Stimulated activated naive CD8-positive, alpha-beta T cell treated with anti-CD3 and anti-CD28 coated beads, Interleukin-15, Interleukin-2, amounts not matched to agents 100 ng/mL and 50 ng/mL, for 24 hours (primary cell): Measurements from ENCODE around the gene PIGO.
A peak's percentile ranks its signal among the peaks of the same experiment; 100 is the strongest.

ENCODE experiments used
- H3K27ac Mint-ChIP-seq: one replicate; pipeline ENCODE4 v1.8.0; 2021; ENCODE audit warnings: mild to moderate bottlenecking, mixed read lengths
- H3K27me3 Mint-ChIP-seq: one replicate; pipeline ENCODE4 v1.8.0; 2021; ENCODE audit warnings: mixed read lengths
- H3K36me3 Mint-ChIP-seq: one replicate; pipeline ENCODE4 v1.8.0; 2021; ENCODE audit warnings: low read depth, mixed read lengths
- H3K4me1 Mint-ChIP-seq: one replicate; pipeline ENCODE4 v1.8.0; 2021; ENCODE audit warnings: low read depth, mixed read lengths
- H3K4me3 Mint-ChIP-seq: one replicate; pipeline ENCODE4 v1.8.0; 2021; ENCODE audit warnings: mild to moderate bottlenecking, mixed read lengths
- H3K9me3 Mint-ChIP-seq: one replicate; pipeline ENCODE4 v1.8.0; 2021; ENCODE audit warnings: mixed read lengths

PIGO gene

DNA sequence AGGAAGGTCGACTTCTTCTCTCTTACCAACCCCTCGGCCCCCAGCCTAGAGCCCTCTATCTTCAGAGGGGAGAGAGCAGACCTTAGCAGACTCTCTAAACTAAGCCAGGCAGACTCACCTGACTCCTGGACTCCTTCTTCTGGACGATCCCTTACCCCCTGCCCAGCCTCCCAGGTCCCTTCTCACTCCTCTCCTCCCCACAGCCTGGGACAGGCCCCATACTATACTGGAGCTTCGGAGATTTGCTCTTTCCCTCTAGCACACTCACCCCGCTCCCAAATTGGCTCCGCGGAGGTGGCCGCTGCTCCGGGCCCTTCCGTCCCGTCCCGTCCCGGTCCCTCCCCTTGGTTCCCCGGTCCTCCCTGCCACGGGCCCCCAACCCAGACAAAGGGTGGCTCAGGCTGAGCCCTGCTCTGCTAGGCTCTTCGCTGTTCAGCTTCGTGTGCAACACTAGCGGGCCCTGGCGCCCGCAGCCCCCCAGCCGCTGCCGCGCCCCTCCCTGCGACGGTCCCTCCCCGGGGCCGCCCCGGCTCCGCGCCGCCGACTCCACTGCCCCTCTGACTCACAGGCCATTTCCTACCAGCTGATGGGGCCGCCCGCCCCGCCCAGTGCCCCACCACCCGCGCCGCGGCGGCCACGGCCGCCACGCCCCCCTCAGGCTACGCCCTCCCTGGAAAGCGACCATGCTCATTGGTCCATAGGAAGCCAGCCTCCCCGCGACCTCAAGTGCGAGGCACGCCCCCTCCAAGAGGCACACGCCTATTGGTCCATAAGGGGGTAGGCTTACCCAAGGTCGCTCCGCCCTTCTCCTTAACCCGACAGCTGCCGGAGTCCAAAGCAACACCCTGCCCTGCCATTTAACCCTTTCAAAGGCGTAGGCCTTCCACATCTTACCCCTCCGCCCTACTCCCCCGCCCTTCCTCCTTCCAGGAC, 14.9 kb upstream of the PIGO start:
- H3K4me3 Mint-ChIP-seq, result peak overlapping the region; percentile 77
- H3K27ac Mint-ChIP-seq, result peak overlapping the region; percentile 89
- no peaks in the 10 kb centered on the region for H3K36me3 Mint-ChIP-seq
- H3K4me1 Mint-ChIP-seq, result peaks cover 61% of the 10 kb centered on the region
- no peaks in the 10 kb centered on the region for H3K27me3 Mint-ChIP-seq
- H3K9me3 Mint-ChIP-seq, result no peaks in the 10 kb centered on the region

DNA sequence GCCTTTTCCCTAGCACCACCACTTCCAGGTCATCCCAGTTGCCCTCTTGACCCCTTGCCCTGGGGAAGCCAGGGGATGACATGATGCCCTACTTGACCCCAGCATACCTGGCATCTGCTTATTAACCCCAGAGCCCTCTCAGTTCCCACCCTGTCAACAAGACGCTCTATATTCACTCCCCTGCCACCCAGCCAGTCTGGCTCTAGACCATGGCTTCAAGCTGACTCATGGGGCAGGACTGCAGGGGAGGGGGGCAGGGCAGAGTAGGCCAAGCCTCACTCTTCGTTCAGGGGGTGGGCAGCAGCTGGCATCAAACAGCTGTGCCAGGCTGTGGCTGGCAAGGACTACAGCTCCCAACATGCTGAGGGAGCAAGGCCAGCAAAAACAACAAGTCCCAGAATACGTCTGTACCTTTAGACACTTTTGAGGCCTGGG, 14.0 kb upstream of the PIGO start:
- peak overlapping the region; percentile 77 for H3K4me3 Mint-ChIP-seq

DNA sequence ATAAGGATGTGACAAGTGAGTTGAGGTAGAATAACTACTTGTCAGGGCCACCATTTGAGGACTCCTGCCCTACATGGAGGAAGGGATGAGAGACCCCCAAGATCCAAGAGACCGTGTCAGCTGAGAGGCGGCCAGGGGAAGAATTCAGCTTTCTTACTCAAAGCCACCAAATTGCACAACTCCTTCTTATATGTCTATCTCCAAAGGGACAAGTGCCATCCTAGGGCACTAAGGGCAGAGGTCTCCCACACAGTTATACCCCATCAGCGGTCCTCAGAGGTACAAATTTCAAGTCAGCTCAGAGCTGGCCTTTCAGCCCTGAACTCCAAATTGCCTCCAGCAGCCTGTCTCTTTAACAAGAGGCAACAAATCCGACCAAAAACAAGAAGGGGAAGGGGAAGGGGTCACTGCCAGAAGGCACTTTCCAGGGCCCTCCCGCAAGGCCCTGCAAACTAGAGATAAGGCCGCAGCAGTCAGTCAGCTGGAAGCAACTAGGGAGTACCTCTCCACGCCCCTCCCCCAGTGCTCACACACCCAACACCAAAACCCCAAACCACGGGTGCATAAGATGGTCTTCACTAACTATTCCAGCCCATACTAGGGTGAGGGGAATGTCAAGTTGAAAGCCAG, 12.7 kb upstream of the PIGO start:
- Mint-ChIP-seq H3K27me3 (no peaks in the 10 kb centered on the region), H3K36me3 (no peaks in the 10 kb centered on the region), H3K27ac (no peak overlapping the region), H3K4me3 (no peak overlapping the region), H3K9me3 (no peaks in the 10 kb centered on the region), H3K4me1 (peaks cover 39% of the 10 kb centered on the region)

More for the DNA sequence above, 14.0 kb upstream of the PIGO start:
- Mint-ChIP-seq H3K4me1 (peaks cover 52% of the 10 kb centered on the region), H3K36me3 (no peaks in the 10 kb centered on the region), H3K27me3 (no peaks in the 10 kb centered on the region), H3K27ac (no peak overlapping the region), H3K9me3 (no peaks in the 10 kb centered on the region)

DNA sequence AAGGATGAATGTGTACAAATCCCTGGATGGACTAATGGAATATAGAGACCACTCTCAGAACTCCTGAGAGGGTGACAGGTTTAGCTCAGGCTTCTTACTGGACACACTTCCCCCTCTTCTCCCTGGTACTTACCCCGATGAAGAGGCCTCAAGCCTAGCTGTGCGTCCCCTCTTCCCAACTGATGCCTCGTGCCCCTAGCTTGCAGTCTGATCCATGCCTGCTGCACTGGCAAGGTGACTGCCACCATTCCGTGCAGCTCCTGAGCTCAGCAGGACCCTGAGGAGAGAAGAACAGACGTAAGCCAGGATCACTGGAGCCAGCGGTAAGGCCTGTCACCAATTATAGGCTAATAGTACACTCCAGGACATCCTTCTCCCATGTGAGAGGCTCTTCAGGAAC, 12.1 kb upstream of the PIGO start:
- Mint-ChIP-seq H3K27ac (no peak overlapping the region), H3K4me1 (peaks cover 37% of the 10 kb centered on the region), H3K27me3 (no peaks in the 10 kb centered on the region), H3K36me3 (no peaks in the 10 kb centered on the region), H3K9me3 (no peaks in the 10 kb centered on the region), H3K4me3 (no peak overlapping the region)

DNA sequence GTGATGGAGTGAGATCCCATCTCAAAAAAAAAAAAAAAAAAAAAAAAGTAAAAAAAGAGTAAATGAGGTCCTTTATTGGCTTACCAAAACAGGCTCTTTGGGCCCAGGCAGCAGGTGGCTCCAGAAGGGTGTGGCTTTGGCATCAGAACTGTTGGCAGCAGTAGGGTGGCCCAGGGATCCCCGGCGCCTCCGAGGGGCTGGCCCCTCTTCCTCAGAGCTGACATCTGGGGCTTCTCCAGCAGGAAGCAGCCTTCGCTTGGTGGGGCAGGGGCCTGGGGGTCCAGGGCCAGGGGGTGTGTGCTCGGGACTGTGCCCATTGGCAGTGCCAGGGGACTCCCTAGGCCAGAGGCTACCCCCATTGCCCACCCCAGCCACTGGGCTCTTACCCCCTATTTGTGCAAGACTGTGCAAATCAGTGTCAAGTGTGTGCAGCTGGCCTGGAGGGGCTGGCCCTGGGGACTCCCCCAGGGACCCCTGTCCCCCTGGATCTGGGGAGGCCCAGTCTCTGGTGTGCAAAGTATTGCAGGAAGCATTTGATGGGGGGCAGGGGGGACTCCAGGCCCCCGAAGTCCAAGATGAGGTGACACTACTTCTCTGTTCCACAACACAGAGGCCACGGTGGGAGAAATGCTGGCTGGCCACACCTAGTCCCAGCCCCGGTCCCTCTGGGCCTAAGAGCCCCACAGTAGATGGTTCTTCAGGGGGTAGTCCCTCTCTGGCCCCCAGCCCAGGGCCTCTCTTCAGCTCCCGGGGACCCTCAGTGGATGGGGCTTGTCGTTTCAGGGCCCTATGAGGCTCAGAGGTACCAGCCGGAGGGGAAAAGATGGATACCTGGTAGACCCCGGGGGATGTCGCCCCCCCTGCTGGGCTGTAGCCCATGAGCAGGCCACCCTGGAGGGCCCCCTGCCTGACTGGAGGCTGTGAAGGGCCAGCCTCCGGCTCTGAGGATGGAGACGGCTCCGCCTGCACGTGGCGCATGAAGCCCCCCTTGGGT, 11.2 kb upstream of the PIGO start:
- H3K4me3 Mint-ChIP-seq, result no peak overlapping the region
- no peaks in the 10 kb centered on the region for H3K27me3 Mint-ChIP-seq
- H3K27ac Mint-ChIP-seq, result no peak overlapping the region
- peaks cover 38% of the 10 kb centered on the region for H3K4me1 Mint-ChIP-seq
- H3K36me3 Mint-ChIP-seq, result peaks cover 3% of the 10 kb centered on the region
- no peaks in the 10 kb centered on the region for H3K9me3 Mint-ChIP-seq

DNA sequence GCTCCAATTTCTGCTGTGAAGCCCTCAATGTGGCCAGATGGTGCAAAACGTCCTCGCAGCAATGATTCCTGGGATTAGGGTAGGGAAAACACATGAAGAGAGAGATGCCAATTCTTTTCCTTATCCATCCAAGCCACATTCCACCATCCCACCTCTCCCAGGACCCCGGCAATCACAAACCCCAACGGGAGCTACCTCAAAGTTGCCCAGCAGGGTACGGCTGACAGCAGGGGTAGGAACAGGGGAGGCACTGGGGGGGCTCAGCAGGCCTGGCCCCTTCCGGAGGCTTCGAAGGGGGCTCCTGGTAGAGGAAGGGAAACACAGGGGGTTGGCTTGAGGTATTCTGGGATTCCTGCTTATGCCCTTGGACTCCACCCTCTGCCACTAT, 9.9 kb upstream of the PIGO start:
- Mint-ChIP-seq H3K9me3 (no peaks in the 10 kb centered on the region), H3K27ac (no peak overlapping the region), H3K4me3 (no peak overlapping the region), H3K27me3 (no peaks in the 10 kb centered on the region), H3K36me3 (peaks cover 13% of the 10 kb centered on the region), H3K4me1 (peaks cover 32% of the 10 kb centered on the region)

DNA sequence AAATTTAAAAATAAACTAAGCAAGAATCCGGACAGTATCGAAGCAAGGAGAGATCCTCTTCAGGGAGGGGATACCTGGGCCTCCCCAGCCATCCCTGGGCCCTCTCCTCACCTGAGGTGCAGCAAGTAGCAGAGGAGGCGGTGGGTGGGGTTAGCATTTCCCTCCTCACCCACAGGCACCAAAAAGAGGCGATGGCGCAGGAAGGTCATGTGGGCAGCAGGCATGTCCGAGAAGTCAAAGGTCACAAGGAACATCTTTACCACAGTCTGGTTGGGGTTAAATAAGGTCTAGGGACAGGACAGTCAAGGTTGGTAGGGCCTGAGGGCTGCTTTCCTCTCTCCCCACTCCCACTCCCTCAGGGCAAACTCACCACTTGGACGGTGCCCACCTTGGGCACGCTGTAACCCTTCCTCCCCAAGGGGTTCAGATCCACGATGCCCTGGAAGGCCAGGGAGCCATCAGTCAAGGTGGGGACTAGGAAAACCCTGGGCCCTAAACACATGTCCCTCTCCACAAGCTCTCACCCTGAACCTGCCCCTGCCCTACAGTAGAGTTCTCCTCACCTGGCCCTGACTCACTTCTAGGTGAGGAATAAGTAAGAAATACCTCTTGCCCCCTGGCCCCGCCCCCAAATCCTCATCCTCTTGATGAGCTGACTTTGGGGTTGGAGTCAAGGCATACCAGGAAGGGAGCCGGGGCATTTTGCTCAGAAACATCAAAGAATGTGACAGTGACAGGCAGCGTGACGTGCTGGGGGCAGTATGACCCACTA, 9.4 kb upstream of the PIGO start:
- H3K9me3 Mint-ChIP-seq, result no peaks in the 10 kb centered on the region
- peaks cover 32% of the 10 kb centered on the region for H3K4me1 Mint-ChIP-seq
- H3K36me3 Mint-ChIP-seq, result peaks cover 19% of the 10 kb centered on the region
- H3K27me3 Mint-ChIP-seq, result no peaks in the 10 kb centered on the region
- no peak overlapping the region for H3K4me3 Mint-ChIP-seq
- no peak overlapping the region for H3K27ac Mint-ChIP-seq

DNA sequence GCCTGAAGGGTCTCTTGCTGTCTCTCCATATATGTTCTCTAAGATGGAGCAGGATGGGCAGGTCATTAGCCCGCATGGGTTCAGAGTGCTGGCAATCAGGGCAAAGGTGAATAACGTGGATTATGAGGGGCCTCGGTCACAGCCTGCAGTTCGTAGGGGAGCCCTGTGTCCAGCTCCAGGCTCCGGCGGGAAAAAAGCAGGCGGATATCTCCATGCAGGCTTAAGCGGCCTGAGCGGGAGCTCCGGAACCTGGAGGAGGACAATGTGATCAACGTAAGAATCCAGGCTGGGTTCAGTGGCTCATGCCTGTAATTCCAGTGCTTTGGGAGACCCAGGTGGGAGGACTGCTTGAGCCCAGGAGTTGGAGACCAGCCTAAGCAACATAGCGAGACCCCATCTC, 8.7 kb upstream of the PIGO start:
- Mint-ChIP-seq H3K4me3 (no peak overlapping the region), H3K27me3 (no peaks in the 10 kb centered on the region), H3K27ac (no peak overlapping the region), H3K9me3 (no peaks in the 10 kb centered on the region), H3K4me1 (peaks cover 33% of the 10 kb centered on the region), H3K36me3 (peaks cover 25% of the 10 kb centered on the region)

DNA sequence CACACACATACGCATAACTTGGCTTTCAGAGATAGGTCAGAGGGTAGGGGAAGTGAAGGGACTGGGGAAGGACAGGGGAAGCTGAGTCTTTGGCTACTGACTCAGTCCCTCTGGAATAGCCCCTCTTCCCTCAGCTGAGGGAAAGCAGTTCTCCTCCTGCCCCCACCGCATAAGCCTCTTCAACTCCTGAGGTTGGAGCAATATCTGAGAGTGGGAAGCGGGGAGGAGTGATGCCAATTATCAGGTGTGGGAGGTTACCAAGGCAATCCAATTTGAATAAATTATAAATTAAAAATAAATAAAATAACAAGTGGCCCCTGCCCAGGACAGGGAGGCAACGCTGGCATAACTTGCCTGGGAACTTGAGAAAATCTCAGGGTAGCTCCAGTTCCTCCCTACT, 8.2 kb upstream of the PIGO start:
- Mint-ChIP-seq H3K4me3 (no peak overlapping the region), H3K36me3 (peaks cover 31% of the 10 kb centered on the region), H3K9me3 (no peaks in the 10 kb centered on the region), H3K4me1 (peaks cover 32% of the 10 kb centered on the region), H3K27me3 (no peaks in the 10 kb centered on the region), H3K27ac (no peak overlapping the region)

DNA sequence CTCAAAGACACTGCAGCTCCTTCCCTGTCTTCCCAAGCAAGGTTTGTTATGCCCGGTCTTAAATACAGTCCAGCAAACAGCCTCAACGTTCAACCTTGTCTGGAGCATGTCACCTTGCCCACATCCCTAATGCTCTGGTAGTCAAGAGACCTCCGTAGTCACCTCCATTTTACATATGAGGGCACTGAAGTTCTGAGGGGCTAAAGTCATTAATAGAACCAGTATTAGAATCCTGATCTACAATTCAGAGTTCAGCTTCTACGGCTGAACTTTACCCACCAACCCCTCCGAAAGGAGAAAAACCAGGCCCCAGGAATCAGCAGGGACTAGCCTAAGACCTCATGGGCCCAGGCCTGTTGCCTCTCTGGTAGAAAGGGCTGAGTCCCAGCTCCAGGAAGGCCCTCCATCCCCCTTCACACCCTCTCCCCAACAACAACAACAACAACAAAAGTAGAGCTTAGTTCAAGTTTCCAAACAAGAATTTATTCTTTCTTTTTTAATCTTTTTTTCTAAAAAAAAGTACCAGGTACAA, 7.3 kb upstream of the PIGO start:
- H3K36me3 Mint-ChIP-seq, result peaks cover 39% of the 10 kb centered on the region
- peak overlapping the region; percentile 96 for H3K4me3 Mint-ChIP-seq
- peak overlapping the region; percentile 94 for H3K27ac Mint-ChIP-seq
- peaks cover 33% of the 10 kb centered on the region for H3K4me1 Mint-ChIP-seq
- no peaks in the 10 kb centered on the region for H3K27me3 Mint-ChIP-seq
- H3K9me3 Mint-ChIP-seq, result no peaks in the 10 kb centered on the region

DNA sequence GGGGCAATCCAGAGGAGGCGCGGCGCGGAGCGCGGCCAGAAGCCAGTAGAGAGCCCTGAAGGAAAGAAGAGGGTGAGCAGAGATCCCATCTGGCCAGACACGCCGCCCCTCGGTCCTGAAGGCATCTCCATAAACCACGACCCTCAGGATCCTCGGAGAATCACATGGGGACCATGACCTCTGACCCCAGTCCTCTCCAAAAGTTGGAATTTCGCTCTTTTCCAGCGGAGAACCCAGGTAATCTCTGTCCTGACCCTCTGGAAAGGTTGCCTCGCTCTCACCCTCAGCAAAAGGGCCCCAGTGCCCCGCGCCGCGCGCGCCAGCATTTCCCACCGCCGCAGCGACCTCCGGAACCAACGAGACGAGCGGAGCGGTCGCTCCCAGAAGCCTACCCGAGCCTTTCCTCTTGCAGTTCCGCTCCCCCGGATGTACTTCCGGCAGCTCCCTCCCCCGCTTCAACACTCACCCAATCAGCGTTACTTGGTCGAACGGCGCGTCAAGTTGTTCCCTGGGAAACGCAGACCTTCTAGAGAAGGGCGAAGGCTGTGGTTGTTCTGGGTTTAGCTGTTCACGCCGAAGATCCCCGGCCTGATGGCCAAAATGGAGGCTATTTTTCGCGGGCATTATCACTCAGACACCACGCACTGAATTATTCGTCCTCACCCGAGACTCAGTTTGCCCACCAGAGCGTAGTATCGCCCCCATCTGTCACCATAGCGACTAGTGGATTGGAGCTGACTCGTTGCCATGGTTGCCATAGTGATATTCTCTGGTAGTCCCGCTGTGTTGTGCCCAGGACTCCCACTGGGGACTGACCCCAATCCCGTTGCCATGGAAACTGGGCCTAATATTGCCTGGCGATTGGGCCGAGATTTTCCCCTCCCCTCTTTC, 6.6 kb upstream of the PIGO start, which contains the start of gene STOML2:
Gene STOML2 (minus strand): TSS at position 363 of the 891 bp plus-strand sequence. CDS start 37 bp downstream, at position 326.
- peaks cover 33% of the 10 kb centered on the region for H3K4me1 Mint-ChIP-seq
- no peaks in the 10 kb centered on the region for H3K27me3 Mint-ChIP-seq
- H3K27ac Mint-ChIP-seq, result peak within 1 kb of the TSS; percentile 94
- no peaks in the 10 kb centered on the region for H3K9me3 Mint-ChIP-seq
- peaks cover 43% of the 10 kb centered on the region for H3K36me3 Mint-ChIP-seq
- peak within 1 kb of the TSS; percentile 96 for H3K4me3 Mint-ChIP-seq

DNA sequence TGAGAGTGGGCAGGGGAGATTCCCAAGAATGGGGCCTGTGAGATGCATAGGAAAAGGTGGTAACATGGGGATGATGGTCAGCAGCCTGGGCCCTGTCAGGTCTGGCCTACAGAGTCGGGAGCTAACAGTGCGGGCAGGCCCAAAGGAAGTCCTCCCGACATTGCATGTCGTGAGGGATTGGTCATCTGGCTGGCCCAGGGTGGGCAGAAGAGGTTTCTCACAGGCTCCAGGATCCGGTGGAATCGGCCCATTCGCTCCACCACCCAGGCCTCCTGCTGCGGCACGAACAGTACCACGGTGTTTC, 6.0 kb upstream of the PIGO start:
- H3K36me3 Mint-ChIP-seq, result peaks cover 47% of the 10 kb centered on the region
- H3K4me3 Mint-ChIP-seq, result peak overlapping the region; percentile 96
- peak overlapping the region; percentile 94 for H3K27ac Mint-ChIP-seq
- H3K9me3 Mint-ChIP-seq, result no peaks in the 10 kb centered on the region
- H3K27me3 Mint-ChIP-seq, result no peaks in the 10 kb centered on the region
- peaks cover 39% of the 10 kb centered on the region for H3K4me1 Mint-ChIP-seq

DNA sequence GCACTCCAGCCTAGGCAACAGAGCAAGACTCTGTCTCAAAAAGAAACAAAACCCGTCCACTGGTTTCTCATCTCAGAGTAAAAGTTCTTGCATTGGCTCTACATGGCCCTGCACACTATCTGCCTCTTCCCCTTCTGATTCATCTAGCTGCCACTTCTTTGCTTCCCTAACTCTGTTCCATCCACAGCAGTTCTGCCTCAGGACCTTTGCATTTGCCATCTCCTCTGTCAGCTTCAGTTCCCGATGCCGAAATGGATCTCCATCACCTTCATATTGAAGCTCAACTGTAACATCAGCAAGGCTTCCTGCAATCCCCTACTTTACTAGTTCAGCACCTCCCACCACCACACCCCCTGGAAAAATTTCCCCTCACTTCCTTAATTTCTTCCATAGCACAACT, 1.2 kb upstream of the PIGO start:
- Mint-ChIP-seq H3K27ac (peak overlapping the region; percentile 49), H3K4me1 (peaks cover 54% of the 10 kb centered on the region), H3K4me3 (no peak overlapping the region), H3K27me3 (no peaks in the 10 kb centered on the region), H3K36me3 (peaks cover 62% of the 10 kb centered on the region), H3K9me3 (no peaks in the 10 kb centered on the region)
